HG03521 (cell line): ENCODE measurements around the gene MDFI.

Source experiments
- ATAC-seq: cut with Tn5 transposase; IDR thresholded peaks from one replicate; pipeline ENCODE4 v1.9.1; 2021; ENCODE audit warnings: mild to moderate bottlenecking, moderate library complexity; ENCODE audit not compliant: unreplicated experiment

The MDFI gene

GRCh38 chr6:41670703-41671360, 32.6 kb downstream of the MDFI start:
- ATAC-seq, result no peak

GRCh38 chr6:41671376-41671775, 33.1 kb downstream of the MDFI start:
- ATAC-seq, result no peak

GRCh38 chr6:41672016-41672415, 33.7 kb downstream of the MDFI start:
- no peak for ATAC-seq

- ATAC-seq, result no peak
Observed at GRCh38 chr6:41672816-41673703, 34.8 kb downstream of the MDFI start.

GRCh38 chr6:41673704-41674000, 35.4 kb downstream of the MDFI start:
- no peak for ATAC-seq

- no peak for ATAC-seq
Observed at GRCh38 chr6:41674231-41675000, 36.1 kb downstream of the MDFI start.

- ATAC-seq, result no peak
Observed at GRCh38 chr6:41675176-41675775, 37.0 kb downstream of the MDFI start.

- no peak for ATAC-seq
Observed at GRCh38 chr6:41675992-41676391, 37.7 kb downstream of the MDFI start.

GRCh38 chr6:41676431-41676830, 38.2 kb downstream of the MDFI start:
- no peak for ATAC-seq

GRCh38 chr6:41677124-41677921, 39.1 kb downstream of the MDFI start:
- no peak for ATAC-seq

- no peak for ATAC-seq
Observed at GRCh38 chr6:41678511-41679084, 40.3 kb downstream of the MDFI start.

- ATAC-seq, result no peak
Observed at GRCh38 chr6:41679696-41680095, 41.4 kb downstream of the MDFI start.

- ATAC-seq, result no peak
Observed at GRCh38 chr6:41680182-41680965, 42.1 kb downstream of the MDFI start.

GRCh38 chr6:41682056-41682477, 43.8 kb downstream of the MDFI start:
- ATAC-seq, result peak; percentile 50

- no peak for ATAC-seq
Observed at GRCh38 chr6:41682497-41683272, 44.4 kb downstream of the MDFI start.

GRCh38 chr6:41683273-41683522, 44.9 kb downstream of the MDFI start:
- peak; percentile 11 for ATAC-seq

GRCh38 chr6:41683523-41684310, 45.4 kb downstream of the MDFI start:
- ATAC-seq, result peak; percentile 61
